CD4-positive, alpha-beta T cell (primary cell): ENCODE results near the gene DNAH7. TPM values are rescaled to one million over a fixed set of nuclear protein-coding genes. Genes with fewer than 3 reads are reported as not detected.

Experiments used
- ATAC-seq: fragments of 200-7000 bp; cut with Tn5 transposase; one replicate; pipeline ENCODE4 v1.10.0; 2022; ENCODE audit warnings: mild to moderate bottlenecking; ENCODE audit not compliant: poor library complexity
- CTCF ChIA-PET: fragments of 350-600 bp; sonication (Branson Sonifier 250); formaldehyde crosslinking; loops from one replicate; lab custom pipeline; 2021; ENCODE audit warnings: antibody characterized with exemption, inconsistent platforms; lab: Charles Lee
- POLR2A ChIA-PET: fragments of 350-600 bp; sonication (Branson Sonifier 250); formaldehyde crosslinking; loops from one replicate; lab custom pipeline; 2021; ENCODE audit warnings: antibody characterized with exemption, inconsistent platforms; lab: Charles Lee
- DNase-seq, 14 experiments: peaks; one replicate each; pipeline ENCODE4 v3.0.0-alpha.2; 2013 to 2020; ENCODE audit warnings: mixed read lengths in 2 of 14
- H3K27ac ChIP-seq, 2 donors: one replicate each; pipeline versions ENCODE4 v1.5.1 to v1.7.0; 2013; ENCODE audit warnings: low read length in 2 of 2, low read depth in 1 of 2, mild to moderate bottlenecking in 1 of 2
- H3K27me3 ChIP-seq, 2 experiments: 1 replicate in 1 of 2; 2 replicates in 1 of 2; pipeline versions ENCODE4 v1.6.1 to v1.7.0; 2013; ENCODE audit warnings: low read length in 2 of 2, control low read depth in 1 of 2, mild to moderate bottlenecking in 1 of 2, moderate library complexity in 1 of 2; ENCODE audit not compliant: insufficient read depth in 2 of 2, control insufficient read depth in 1 of 2
- H3K36me3 ChIP-seq: one replicate; pipeline ENCODE4 v1.6.1; 2013; ENCODE audit warnings: low read length, control low read depth; ENCODE audit not compliant: insufficient read depth
- H3K4me1 ChIP-seq: one replicate; pipeline ENCODE4 v1.6.1; 2013; ENCODE audit warnings: low read length, control low read depth; ENCODE audit not compliant: insufficient read depth
- H3K4me3 ChIP-seq: one replicate; pipeline ENCODE4 v1.5.1; 2013; ENCODE audit warnings: mild to moderate bottlenecking, low read length, moderate library complexity
- H3K9me3 ChIP-seq, 2 experiments: 1 replicate in 1 of 2; 2 replicates in 1 of 2; pipeline versions ENCODE4 v1.6.1 to v1.7.0; 2013; ENCODE audit warnings: low read length in 2 of 2, mild to moderate bottlenecking in 2 of 2, control low read depth in 1 of 2, moderate library complexity in 1 of 2; ENCODE audit not compliant: control insufficient read depth in 1 of 2, insufficient read depth in 1 of 2
- H3K27ac Mint-ChIP-seq: one replicate; pipeline ENCODE4 v1.8.0; 2020; ENCODE audit warnings: mixed read lengths
- H3K27me3 Mint-ChIP-seq: one replicate; pipeline ENCODE4 v1.8.0; 2021; ENCODE audit warnings: mixed read lengths
- H3K36me3 Mint-ChIP-seq: one replicate; pipeline ENCODE4 v1.8.0; 2021; ENCODE audit warnings: low read depth, mixed read lengths
- H3K4me1 Mint-ChIP-seq: one replicate; pipeline ENCODE4 v1.8.0; 2021; ENCODE audit warnings: low read depth, mixed read lengths
- H3K4me3 Mint-ChIP-seq: one replicate; pipeline ENCODE4 v1.8.0; 2020; ENCODE audit warnings: mild to moderate bottlenecking, mixed read lengths
- H3K9me3 Mint-ChIP-seq: one replicate; pipeline ENCODE4 v1.8.0; 2020; ENCODE audit warnings: mixed read lengths
- intact Hi-C, 2 experiments: fragments of 100-400 bp; cut with DNase I in 1 of 2; cut with micrococcal nuclease in 1 of 2; formaldehyde crosslinking; loops; one replicate each; pipeline versions ENCODE4 v1.15.1 to v1.9.0; 2023 to 2025; cut with DNase I, micrococcal nuclease
- total RNA-seq, 174 experiments: library from RNA in 2 of 174; stranded (reverse) in 2 of 174; gene quantifications; one replicate each; pipeline ENCODE4 v1.2.3 and lab custom pipeline; 2021 to 2026
- TF ChIP-seq, protein P1 (sequence below): fragments of 200-600 bp; IDR thresholded peaks from one replicate; pipeline ENCODE4 v1.8.0; 2022; ENCODE audit warnings: antibody characterized with exemption, mild to moderate bottlenecking

DNAH7 gene
- total RNA-seq, 2 experiments from 2014 or later = not detected

DNA sequence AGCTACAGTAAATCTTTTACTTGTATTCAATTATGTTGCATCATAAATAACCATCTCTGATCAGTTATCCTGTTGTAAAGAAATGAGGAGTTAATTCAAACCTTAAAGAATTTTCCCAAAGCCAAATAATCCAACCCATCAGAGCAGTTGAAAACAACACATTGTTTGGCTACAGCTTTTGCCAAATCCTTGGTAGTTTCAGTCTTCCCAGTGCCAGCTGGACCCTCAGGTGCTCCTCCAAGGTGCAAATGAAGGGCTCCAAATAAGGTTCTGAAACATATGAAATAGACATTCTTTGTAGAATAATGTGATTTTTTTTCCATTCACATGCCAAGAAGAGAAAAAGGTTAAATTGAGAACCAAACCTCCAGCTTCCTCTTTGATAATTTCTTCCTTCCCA is 158.7 kb downstream of the DNAH7 start:
- CTCF ChIA-PET = interaction anchor here (0.6 to 1.6 kb wide), 2 partner anchors 11 to 291 kb away, joined by 3 to 5 read pairs; no protein-coding TSS in a partner anchor
- H3K9me3 Mint-ChIP-seq = no peaks in the 10 kb centered on the region
- no peak overlapping the region for H3K4me3 ChIP-seq
- no peak overlapping the region for H3K4me3 Mint-ChIP-seq
- TF ChIP-seq, protein P1, sequence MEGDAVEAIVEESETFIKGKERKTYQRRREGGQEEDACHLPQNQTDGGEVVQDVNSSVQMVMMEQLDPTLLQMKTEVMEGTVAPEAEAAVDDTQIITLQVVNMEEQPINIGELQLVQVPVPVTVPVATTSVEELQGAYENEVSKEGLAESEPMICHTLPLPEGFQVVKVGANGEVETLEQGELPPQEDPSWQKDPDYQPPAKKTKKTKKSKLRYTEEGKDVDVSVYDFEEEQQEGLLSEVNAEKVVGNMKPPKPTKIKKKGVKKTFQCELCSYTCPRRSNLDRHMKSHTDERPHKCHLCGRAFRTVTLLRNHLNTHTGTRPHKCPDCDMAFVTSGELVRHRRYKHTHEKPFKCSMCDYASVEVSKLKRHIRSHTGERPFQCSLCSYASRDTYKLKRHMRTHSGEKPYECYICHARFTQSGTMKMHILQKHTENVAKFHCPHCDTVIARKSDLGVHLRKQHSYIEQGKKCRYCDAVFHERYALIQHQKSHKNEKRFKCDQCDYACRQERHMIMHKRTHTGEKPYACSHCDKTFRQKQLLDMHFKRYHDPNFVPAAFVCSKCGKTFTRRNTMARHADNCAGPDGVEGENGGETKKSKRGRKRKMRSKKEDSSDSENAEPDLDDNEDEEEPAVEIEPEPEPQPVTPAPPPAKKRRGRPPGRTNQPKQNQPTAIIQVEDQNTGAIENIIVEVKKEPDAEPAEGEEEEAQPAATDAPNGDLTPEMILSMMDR = no peak
- H3K36me3 Mint-ChIP-seq = no peaks in the 10 kb centered on the region
- DNase-seq (no peak), ATAC-seq (no peak)
- no peak overlapping the region for H3K27ac Mint-ChIP-seq
- no peaks in the 10 kb centered on the region for H3K27me3 ChIP-seq
- no peaks in the 10 kb centered on the region for H3K4me1 ChIP-seq
- no peaks in the 10 kb centered on the region for H3K9me3 ChIP-seq
- H3K4me1 Mint-ChIP-seq = no peaks in the 10 kb centered on the region
- intact Hi-C loops = no loop called here
- no peaks in the 10 kb centered on the region for H3K27me3 Mint-ChIP-seq
- H3K36me3 ChIP-seq = no peaks in the 10 kb centered on the region
- no peak overlapping the region for H3K27ac ChIP-seq
- POLR2A ChIA-PET = no interaction called here

DNA sequence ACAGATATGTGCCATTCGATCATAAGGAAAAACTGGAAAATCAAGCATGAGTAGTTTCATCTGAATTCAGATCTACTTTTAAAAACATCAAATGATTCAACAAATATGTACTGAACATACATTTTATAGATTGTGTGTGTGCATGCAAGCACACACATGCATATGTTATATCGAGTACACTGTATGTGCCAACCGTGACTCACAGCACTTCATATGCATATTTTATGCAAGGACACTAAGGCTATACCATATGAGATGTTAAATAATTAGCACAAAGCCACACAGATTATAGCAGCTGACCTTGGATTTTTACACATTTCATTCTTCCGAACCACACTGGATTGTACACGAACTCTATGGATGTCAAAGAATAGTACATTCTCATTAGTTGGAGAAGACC is 161.2 kb downstream of the DNAH7 start:
- H3K9me3 ChIP-seq = no peaks in the 10 kb centered on the region
- ChIA-PET CTCF (no interaction called here), POLR2A (no interaction called here)
- Mint-ChIP-seq H3K36me3 (no peaks in the 10 kb centered on the region), H3K4me3 (no peak overlapping the region), H3K4me1 (no peaks in the 10 kb centered on the region), H3K27ac (no peak overlapping the region), H3K9me3 (no peaks in the 10 kb centered on the region), H3K27me3 (peaks cover 4% of the 10 kb centered on the region)
- intact Hi-C loops = no loop called here
- DNase-seq (no peak), ATAC-seq (no peak)
- no peaks in the 10 kb centered on the region for H3K27me3 ChIP-seq
- no peaks in the 10 kb centered on the region for H3K36me3 ChIP-seq
- H3K27ac ChIP-seq = no peak overlapping the region
- no peak overlapping the region for H3K4me3 ChIP-seq
- TF ChIP-seq, protein P1 = no peak
- H3K4me1 ChIP-seq = no peaks in the 10 kb centered on the region

DNA sequence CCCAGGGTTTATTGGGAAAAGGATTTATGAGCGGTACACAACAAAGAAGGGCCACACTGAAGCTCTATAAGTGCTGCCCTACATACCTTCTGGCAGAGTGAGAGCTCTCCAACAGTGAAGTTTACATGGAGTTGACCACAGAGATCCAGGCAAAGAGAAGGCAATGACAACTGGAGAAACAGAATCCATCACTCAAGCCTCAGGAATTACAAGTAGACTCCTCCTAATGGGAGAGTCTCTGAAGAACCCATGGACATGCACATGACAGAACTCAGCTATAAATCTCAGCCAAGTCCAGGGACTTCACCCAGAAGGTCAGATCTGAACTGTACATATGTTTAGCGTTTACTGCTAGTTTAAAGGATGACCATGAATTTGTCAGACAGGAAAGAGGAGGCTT is 164.7 kb downstream of the DNAH7 start:
- H3K4me3 Mint-ChIP-seq = no peak overlapping the region
- POLR2A ChIA-PET = no interaction called here

More for the DNA sequence above, 164.7 kb downstream of the DNAH7 start:
- no peak for ATAC-seq
- peaks cover 4% of the 10 kb centered on the region for H3K27me3 Mint-ChIP-seq
- H3K27ac ChIP-seq = no peak overlapping the region
- intact Hi-C loops = no loop called here
- H3K36me3 Mint-ChIP-seq = no peaks in the 10 kb centered on the region
- no peaks in the 10 kb centered on the region for H3K9me3 Mint-ChIP-seq
- H3K36me3 ChIP-seq = no peaks in the 10 kb centered on the region
- DNase-seq = no peak
- CTCF ChIA-PET = no interaction called here
- H3K9me3 ChIP-seq = no peaks in the 10 kb centered on the region
- H3K4me1 ChIP-seq = no peaks in the 10 kb centered on the region
- no peak overlapping the region for H3K4me3 ChIP-seq
- H3K4me1 Mint-ChIP-seq = no peaks in the 10 kb centered on the region
- H3K27me3 ChIP-seq = no peaks in the 10 kb centered on the region
- TF ChIP-seq, protein P1 = no peak
- H3K27ac Mint-ChIP-seq = no peak overlapping the region
